Effector memory CD4-positive, alpha-beta T cell (primary cell): ENCODE data around the gene TRMU.
"Not testable (repeated sequence)": the region's sequence is repeated elsewhere in the genome, so short reads cannot be mapped to it uniquely, and the experiment has no call there.

Experiments used
- DNase-seq, 3 donors: peaks; one replicate each; pipeline ENCODE4 v3.0.0-alpha.2; 2020
- H3K27ac ChIP-seq: 2 replicates; pipeline ENCODE4 v1.7.0; 2013; ENCODE audit warnings: mild to moderate bottlenecking, low read length, moderate library complexity; ENCODE audit not compliant: insufficient read depth, poor library complexity, severe bottlenecking
- H3K27me3 ChIP-seq: replicated peaks from 2 replicates; pipeline ENCODE4 v1.7.0; 2013; ENCODE audit warnings: mild to moderate bottlenecking, low read length; ENCODE audit not compliant: insufficient read depth, control insufficient read depth, poor library complexity, severe bottlenecking
- H3K36me3 ChIP-seq: 2 replicates; pipeline ENCODE4 v1.7.0; 2013; ENCODE audit warnings: mild to moderate bottlenecking, low read length, moderate library complexity; ENCODE audit not compliant: control insufficient read depth, insufficient read depth
- H3K4me1 ChIP-seq: 2 replicates; pipeline ENCODE4 v1.7.0; 2013; ENCODE audit warnings: low read length, mild to moderate bottlenecking; ENCODE audit not compliant: control insufficient read depth, insufficient read depth, poor library complexity, severe bottlenecking
- H3K4me3 ChIP-seq: 2 replicates; pipeline ENCODE4 v1.7.0; 2013; ENCODE audit warnings: low read length, low read depth, mild to moderate bottlenecking; ENCODE audit not compliant: insufficient read depth, poor library complexity, severe bottlenecking
- H3K9me3 ChIP-seq: 2 replicates; pipeline ENCODE4 v1.7.0; 2013; ENCODE audit warnings: mild to moderate bottlenecking, low read length, moderate library complexity; ENCODE audit not compliant: control insufficient read depth

Gene TRMU

DNA sequence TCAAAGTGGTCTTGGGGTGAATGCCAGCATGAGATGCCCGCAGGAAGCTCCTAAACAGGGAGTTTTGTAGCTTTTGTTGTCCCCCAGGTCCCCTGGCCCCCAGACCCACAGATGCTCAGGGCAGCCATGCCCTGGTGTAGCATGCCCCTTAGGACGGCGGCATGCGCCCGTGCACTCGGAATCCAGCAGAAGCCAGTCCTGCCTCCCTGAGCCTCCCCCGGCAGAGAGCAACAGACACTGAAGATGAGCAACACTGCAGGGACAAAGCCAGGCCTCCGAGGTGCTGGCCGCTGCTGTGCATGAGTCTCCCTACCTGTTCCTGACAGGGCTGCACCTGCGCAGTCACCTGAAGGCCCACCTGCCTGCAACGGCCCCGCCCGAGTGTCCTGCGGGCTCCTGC is 59.1 kb downstream of the TRMU start:
- H3K27ac ChIP-seq, result no peak overlapping the region
- no peak for DNase-seq
- H3K4me1 ChIP-seq, result no peaks in the 10 kb centered on the region
- no peaks in the 10 kb centered on the region for H3K27me3 ChIP-seq
- H3K9me3 ChIP-seq, result no peaks in the 10 kb centered on the region
- no peaks in the 10 kb centered on the region for H3K36me3 ChIP-seq
- no peak overlapping the region for H3K4me3 ChIP-seq

GRCh38 chr22:46395145-46395544 is 59.6 kb downstream of the TRMU start:
- H3K27ac ChIP-seq, result no peak overlapping the region
- H3K4me1 ChIP-seq, result no peaks in the 10 kb centered on the region
- no peaks in the 10 kb centered on the region for H3K27me3 ChIP-seq
- H3K4me3 ChIP-seq, result no peak overlapping the region
- DNase-seq, result no peak
- H3K9me3 ChIP-seq, result no peaks in the 10 kb centered on the region
- no peaks in the 10 kb centered on the region for H3K36me3 ChIP-seq

DNA sequence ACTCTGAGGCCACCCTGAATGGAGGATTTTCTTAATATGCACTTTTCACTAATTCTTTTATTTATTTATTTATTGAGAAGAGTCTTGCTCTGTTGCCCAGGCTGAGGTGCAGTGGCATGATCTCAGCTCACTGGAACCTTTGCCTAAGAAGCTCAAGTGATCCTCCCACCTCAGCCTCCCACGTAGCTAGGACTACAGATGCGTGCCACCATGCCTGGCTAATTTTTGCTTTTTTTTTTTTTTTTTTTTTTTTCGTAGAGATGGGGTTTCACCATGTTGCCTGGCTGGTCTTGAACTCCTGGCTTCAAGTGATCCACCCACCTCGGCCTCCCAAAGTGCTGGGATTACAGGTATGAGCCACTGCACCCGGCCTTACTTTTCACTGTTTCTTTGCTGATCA is 61.5 kb downstream of the TRMU start:
- not testable (repeated sequence) for H3K4me3 ChIP-seq, H3K36me3 ChIP-seq, H3K27ac ChIP-seq, H3K9me3 ChIP-seq, H3K4me1 ChIP-seq, H3K27me3 ChIP-seq, DNase-seq

GRCh38 chr22:46397514-46397913 is 62.0 kb downstream of the TRMU start:
- Histone ChIP-seq H3K27ac (no peak overlapping the region), H3K36me3 (no peaks in the 10 kb centered on the region), H3K9me3 (no peaks in the 10 kb centered on the region), H3K27me3 (no peaks in the 10 kb centered on the region), H3K4me1 (no peaks in the 10 kb centered on the region), H3K4me3 (no peak overlapping the region)
- DNase-seq, result no peak

DNA sequence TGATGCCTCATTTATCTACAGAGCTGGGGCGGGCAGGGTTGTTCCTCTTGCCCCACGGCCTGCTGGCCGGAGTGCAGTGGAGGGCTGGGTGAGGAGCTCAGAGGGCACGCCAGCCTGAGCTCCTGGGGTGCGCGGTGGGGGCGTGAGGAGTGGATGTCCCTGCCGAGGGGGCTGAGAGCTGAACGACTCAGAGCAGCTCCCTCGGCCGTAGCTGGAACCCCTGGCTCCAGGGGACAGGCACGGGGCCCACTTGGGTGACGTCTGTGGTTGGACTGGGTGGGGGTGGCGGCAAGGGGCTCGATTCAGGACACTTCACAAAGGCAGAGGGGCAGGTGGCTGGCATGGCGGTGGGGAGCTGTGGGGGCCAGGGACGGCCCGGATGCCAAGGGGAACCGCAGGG is 62.4 kb downstream of the TRMU start:
- Histone ChIP-seq H3K4me1 (no peaks in the 10 kb centered on the region), H3K9me3 (no peaks in the 10 kb centered on the region), H3K4me3 (no peak overlapping the region), H3K36me3 (no peaks in the 10 kb centered on the region), H3K27me3 (no peaks in the 10 kb centered on the region), H3K27ac (no peak overlapping the region)
- DNase-seq, result no peak

- no peaks in the 10 kb centered on the region for H3K36me3 ChIP-seq
- no peaks in the 10 kb centered on the region for H3K4me1 ChIP-seq
- H3K27ac ChIP-seq, result no peak overlapping the region
- H3K4me3 ChIP-seq, result no peak overlapping the region
- H3K27me3 ChIP-seq, result no peaks in the 10 kb centered on the region
- no peaks in the 10 kb centered on the region for H3K9me3 ChIP-seq
- DNase-seq, result no peak
These were observed 63.9 kb downstream of the TRMU start for GRCh38 chr22:46399251-46400024.

DNA sequence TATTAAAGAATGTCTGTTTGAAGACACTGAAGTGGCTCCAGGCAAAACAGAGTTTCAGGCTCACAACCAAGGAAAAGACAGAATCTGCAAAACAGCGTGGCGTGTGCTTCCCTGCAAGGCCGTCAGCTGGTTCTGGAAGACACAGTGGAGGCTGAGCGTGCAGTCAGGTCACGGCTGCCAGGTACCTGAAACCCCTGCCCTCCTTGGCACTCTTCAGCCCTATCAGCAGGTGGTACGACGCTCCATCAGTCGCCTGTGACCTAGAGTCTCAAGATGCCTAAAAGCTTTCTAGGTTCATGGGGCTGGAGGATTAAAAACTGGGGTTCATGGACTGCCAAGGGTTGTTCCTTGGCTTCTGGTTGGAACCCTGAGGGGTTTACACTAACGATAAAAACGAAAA is 65.9 kb downstream of the TRMU start:
- no peaks in the 10 kb centered on the region for H3K9me3 ChIP-seq
- H3K36me3 ChIP-seq, result no peaks in the 10 kb centered on the region
- DNase-seq, result no peak
- no peak overlapping the region for H3K4me3 ChIP-seq
- H3K27me3 ChIP-seq, result no peaks in the 10 kb centered on the region
- no peak overlapping the region for H3K27ac ChIP-seq
- H3K4me1 ChIP-seq, result no peaks in the 10 kb centered on the region

- no peaks in the 10 kb centered on the region for H3K9me3 ChIP-seq
These were observed 67.0 kb downstream of the TRMU start for GRCh38 chr22:46402505-46402904.

DNA sequence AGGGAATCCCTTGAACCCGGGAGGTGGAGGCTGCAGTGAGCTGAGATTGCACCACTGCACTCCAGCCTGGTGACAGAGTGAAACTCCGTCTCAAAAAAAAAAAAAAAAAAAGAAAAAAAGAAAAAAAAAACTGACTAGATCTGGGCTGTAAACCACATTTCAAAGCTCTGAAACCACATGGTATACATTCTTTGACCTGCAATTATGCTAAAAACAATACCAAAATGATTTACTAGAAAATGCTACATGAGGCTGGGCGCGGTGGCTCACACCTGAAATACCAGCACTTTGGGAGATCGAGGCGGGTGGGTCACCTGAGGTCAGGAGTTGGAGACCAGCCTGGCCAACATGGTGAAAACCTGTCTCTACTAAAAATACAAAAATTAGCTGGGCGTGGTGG is 68.4 kb downstream of the TRMU start:
- not testable (repeated sequence) for H3K4me3 ChIP-seq, H3K9me3 ChIP-seq, H3K36me3 ChIP-seq, H3K27me3 ChIP-seq, DNase-seq, H3K27ac ChIP-seq, H3K4me1 ChIP-seq

More at GRCh38 chr22:46402505-46402904, 67.0 kb downstream of the TRMU start:
- Histone ChIP-seq H3K27me3 (no peaks in the 10 kb centered on the region), H3K27ac (no peak overlapping the region), H3K4me1 (no peaks in the 10 kb centered on the region), H3K36me3 (no peaks in the 10 kb centered on the region), H3K4me3 (no peak overlapping the region)
- no peak for DNase-seq

DNA sequence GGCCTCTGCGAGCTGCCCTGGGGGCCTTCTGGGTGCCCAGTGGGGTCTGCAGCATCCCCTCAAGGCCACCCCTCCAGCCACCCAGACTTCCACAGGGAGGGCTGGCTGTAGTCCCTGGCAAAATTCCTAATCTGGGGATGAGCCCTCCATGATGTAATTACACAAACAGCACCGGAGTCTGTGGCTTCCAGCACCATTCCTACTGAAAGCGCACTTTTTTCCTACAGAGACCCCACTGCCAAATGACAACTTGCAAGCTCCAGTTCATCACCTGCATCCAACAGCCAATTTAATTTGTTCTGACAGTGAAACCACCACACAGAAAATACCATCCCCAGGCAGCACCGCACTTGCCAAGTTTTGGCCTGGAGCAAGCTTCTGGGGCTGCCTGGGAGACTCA is 70.4 kb downstream of the TRMU start:
- Histone ChIP-seq H3K36me3 (no peaks in the 10 kb centered on the region), H3K4me1 (no peaks in the 10 kb centered on the region), H3K4me3 (no peak overlapping the region), H3K27me3 (no peaks in the 10 kb centered on the region), H3K9me3 (no peaks in the 10 kb centered on the region), H3K27ac (no peak overlapping the region)
- DNase-seq, result no peak
